ENCODE measurements around the gene SLC39A12. TPM values are rescaled to one million over a fixed set of nuclear protein-coding genes. Genes with fewer than 3 reads are reported as not detected.

SLC39A12 gene
- total RNA-seq, 1 donor from 2014 or later, result not detected

GRCh38 chr10:17910125-17910789 lies 41.5 kb upstream of the SLC39A12 start:
- no peaks in the 10 kb centered on the region for H3K9me3 Mint-ChIP-seq
- H3K27ac Mint-ChIP-seq, result no peak overlapping the region
- H3K27me3 Mint-ChIP-seq, result peaks cover 14% of the 10 kb centered on the region
- H3K36me3 Mint-ChIP-seq, result no peaks in the 10 kb centered on the region
- no peaks in the 10 kb centered on the region for H3K4me1 Mint-ChIP-seq (ENCODE audit: unreplicated experiment)
- DNase-seq (ENCODE audit: extremely low spot score, unreplicated experiment), result no peak
- peak; percentile 71 for TF ChIP-seq CTCF (conservative IDR thresholded peaks at IDR 0.05)
- no peak overlapping the region for H3K4me3 Mint-ChIP-seq

GRCh38 chr10:17912754-17913153 lies 39.0 kb upstream of the SLC39A12 start:
- Mint-ChIP-seq H3K27me3 (peaks cover 6% of the 10 kb centered on the region), H3K9me3 (no peaks in the 10 kb centered on the region), H3K4me1 (ENCODE audit: unreplicated experiment) (no peaks in the 10 kb centered on the region), H3K4me3 (no peak overlapping the region), H3K36me3 (no peaks in the 10 kb centered on the region), H3K27ac (no peak overlapping the region)
- no peak for DNase-seq (ENCODE audit: extremely low spot score, unreplicated experiment)
- TF ChIP-seq CTCF (conservative IDR thresholded peaks at IDR 0.05), result no peak

GRCh38 chr10:17913604-17914003 lies 38.1 kb upstream of the SLC39A12 start:
- Mint-ChIP-seq H3K4me1 (ENCODE audit: unreplicated experiment) (no peaks in the 10 kb centered on the region), H3K27me3 (peaks cover 4% of the 10 kb centered on the region), H3K9me3 (peaks cover 5% of the 10 kb centered on the region), H3K4me3 (no peak overlapping the region), H3K27ac (no peak overlapping the region), H3K36me3 (no peaks in the 10 kb centered on the region)
- TF ChIP-seq CTCF (conservative IDR thresholded peaks at IDR 0.05), result no peak
- DNase-seq (ENCODE audit: extremely low spot score, unreplicated experiment), result no peak

GRCh38 chr10:17914169-17915045 lies 37.3 kb upstream of the SLC39A12 start:
- no peak overlapping the region for H3K4me3 Mint-ChIP-seq
- H3K9me3 Mint-ChIP-seq, result peaks cover 6% of the 10 kb centered on the region
- H3K27me3 Mint-ChIP-seq, result peaks cover 4% of the 10 kb centered on the region
- TF ChIP-seq CTCF (conservative IDR thresholded peaks at IDR 0.05), result no peak
- H3K36me3 Mint-ChIP-seq, result no peaks in the 10 kb centered on the region
- H3K27ac Mint-ChIP-seq, result no peak overlapping the region
- H3K4me1 Mint-ChIP-seq (ENCODE audit: unreplicated experiment), result no peaks in the 10 kb centered on the region
- no peak for DNase-seq (ENCODE audit: extremely low spot score, unreplicated experiment)

- DNase-seq (ENCODE audit: extremely low spot score, unreplicated experiment), result no peak
These were observed 36.5 kb upstream of the SLC39A12 start for GRCh38 chr10:17915181-17915580.

More at GRCh38 chr10:17915181-17915580, 36.5 kb upstream of the SLC39A12 start:
- Mint-ChIP-seq H3K4me3 (no peak overlapping the region), H3K27ac (no peak overlapping the region), H3K4me1 (ENCODE audit: unreplicated experiment) (no peaks in the 10 kb centered on the region), H3K36me3 (peaks cover 4% of the 10 kb centered on the region), H3K9me3 (peaks cover 14% of the 10 kb centered on the region), H3K27me3 (peaks cover under 1% of the 10 kb centered on the region)
- no peak for TF ChIP-seq CTCF (conservative IDR thresholded peaks at IDR 0.05)

Data from type B pancreatic cell (in vitro differentiated cells).